ENCODE results near the gene HTR4. TPM values are rescaled to one million over a fixed set of nuclear protein-coding genes. Genes with fewer than 3 reads are reported as not detected.

HTR4 gene
- total and polyA plus RNA-seq, 4 donors = 0.17 to 0.18 TPM; not detected in 2

GRCh38 chr5:148625250-148625649 is 29.1 kb downstream of the HTR4 start:
- Histone ChIP-seq H3K9me3 (ENCODE audit: control insufficient read depth in 4 of 4, insufficient read depth in 3 of 4, low read length in 3 of 4) (no peaks in the 10 kb centered on the region), H3K27me3 (ENCODE audit: control insufficient read depth in 3 of 3, insufficient read depth in 3 of 3, low read length in 2 of 3) (no peaks in the 10 kb centered on the region), H3K4me1 (ENCODE audit: control insufficient read depth in 5 of 5, insufficient read depth in 5 of 5, low read length in 5 of 5) (no peaks in the 10 kb centered on the region), H3K4me3 (no peak overlapping the region), H3K27ac (ENCODE audit: low read depth in 1 of 2, low read length in 1 of 2) (no peak overlapping the region), H3K36me3 (ENCODE audit: control insufficient read depth in 4 of 4, insufficient read depth in 4 of 4, low read length in 4 of 4) (no peaks in the 10 kb centered on the region), H3K9ac (ENCODE audit: insufficient read depth in 1 of 2, low read length in 2 of 2) (no peak overlapping the region)
- ATAC-seq (ENCODE audit: insufficient read depth, low FRiP score) = no peak
- no peak for DNase-seq
- 91 to 93% methylated on average over 2 of the region's 2 CpGs for WGBS, 2 donors
- no peak for TF ChIP-seq CTCF (IDR thresholded peaks at IDR 0.05; ENCODE audit: control extremely low read depth, extremely low read depth)

- Histone ChIP-seq H3K36me3 (ENCODE audit: control insufficient read depth in 4 of 4, insufficient read depth in 4 of 4, low read length in 4 of 4) (no peaks in the 10 kb centered on the region), H3K4me3 (no peak overlapping the region), H3K4me1 (ENCODE audit: control insufficient read depth in 5 of 5, insufficient read depth in 5 of 5, low read length in 5 of 5) (no peaks in the 10 kb centered on the region), H3K27me3 (ENCODE audit: control insufficient read depth in 3 of 3, insufficient read depth in 3 of 3, low read length in 2 of 3) (no peaks in the 10 kb centered on the region), H3K27ac (ENCODE audit: low read depth in 1 of 2, low read length in 1 of 2) (no peak overlapping the region), H3K9me3 (ENCODE audit: control insufficient read depth in 4 of 4, insufficient read depth in 3 of 4, low read length in 3 of 4) (no peaks in the 10 kb centered on the region), H3K9ac (ENCODE audit: insufficient read depth in 1 of 2, low read length in 2 of 2) (no peak overlapping the region)
- no peak for TF ChIP-seq CTCF (IDR thresholded peaks at IDR 0.05; ENCODE audit: control extremely low read depth, extremely low read depth)
- no peak for ATAC-seq (ENCODE audit: insufficient read depth, low FRiP score)
- no peak for DNase-seq
- 73 to 87% methylated on average over 7 of the region's 7 CpGs for WGBS, 2 donors
Measured at GRCh38 chr5:148623741-148624140, 30.6 kb downstream of the HTR4 start.

- no peaks in the 10 kb centered on the region for H3K36me3 ChIP-seq (ENCODE audit: control insufficient read depth in 4 of 4, insufficient read depth in 4 of 4, low read length in 4 of 4)
- WGBS, 2 donors = 83 to 87% methylated on average over 2 of the region's 2 CpGs
- H3K9me3 ChIP-seq (ENCODE audit: control insufficient read depth in 4 of 4, insufficient read depth in 3 of 4, low read length in 3 of 4) = no peaks in the 10 kb centered on the region
- DNase-seq (no peak), ATAC-seq (ENCODE audit: insufficient read depth, low FRiP score) (no peak)
- H3K27ac ChIP-seq (ENCODE audit: low read depth in 1 of 2, low read length in 1 of 2) = no peak overlapping the region
- H3K27me3 ChIP-seq (ENCODE audit: control insufficient read depth in 3 of 3, insufficient read depth in 3 of 3, low read length in 2 of 3) = no peaks in the 10 kb centered on the region
- no peak overlapping the region for H3K4me3 ChIP-seq
- TF ChIP-seq CTCF (IDR thresholded peaks at IDR 0.05; ENCODE audit: control extremely low read depth, extremely low read depth) = no peak
- H3K4me1 ChIP-seq (ENCODE audit: control insufficient read depth in 5 of 5, insufficient read depth in 5 of 5, low read length in 5 of 5) = no peaks in the 10 kb centered on the region
- no peak overlapping the region for H3K9ac ChIP-seq (ENCODE audit: insufficient read depth in 1 of 2, low read length in 2 of 2)
Measured at GRCh38 chr5:148623101-148623500, 31.2 kb downstream of the HTR4 start.

DNA sequence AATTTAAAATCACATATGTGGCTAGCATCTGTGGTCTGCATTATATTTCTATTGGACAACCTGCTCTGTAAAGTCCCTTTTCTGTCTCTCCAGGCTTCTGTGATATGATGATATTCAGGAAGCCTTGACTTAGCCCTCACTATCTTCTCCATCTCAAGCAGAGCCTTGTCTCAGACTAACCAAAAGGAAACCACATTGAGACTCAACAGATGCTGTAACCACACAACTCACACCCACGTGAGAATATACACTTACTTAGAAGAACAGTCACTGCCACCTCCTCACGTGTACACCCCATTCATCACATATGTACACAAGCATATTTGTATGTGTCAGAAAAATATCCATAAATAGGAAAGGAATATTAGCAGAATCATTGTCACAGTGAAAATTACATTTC is 33.6 kb downstream of the HTR4 start:
- ATAC-seq (ENCODE audit: insufficient read depth, low FRiP score) (no peak), DNase-seq (no peak)
- TF ChIP-seq CTCF (IDR thresholded peaks at IDR 0.05; ENCODE audit: control extremely low read depth, extremely low read depth) = no peak
- no peaks in the 10 kb centered on the region for H3K36me3 ChIP-seq (ENCODE audit: control insufficient read depth in 4 of 4, insufficient read depth in 4 of 4, low read length in 4 of 4)
- 15 to 22% methylated on average over 2 of the region's 2 CpGs for WGBS, 2 donors
- no peak overlapping the region for H3K9ac ChIP-seq (ENCODE audit: insufficient read depth in 1 of 2, low read length in 2 of 2)
- H3K27ac ChIP-seq (ENCODE audit: low read depth in 1 of 2, low read length in 1 of 2) = no peak overlapping the region
- H3K4me1 ChIP-seq (ENCODE audit: control insufficient read depth in 5 of 5, insufficient read depth in 5 of 5, low read length in 5 of 5) = no peaks in the 10 kb centered on the region
- no peak overlapping the region for H3K4me3 ChIP-seq
- H3K9me3 ChIP-seq (ENCODE audit: control insufficient read depth in 4 of 4, insufficient read depth in 3 of 4, low read length in 3 of 4) = no peaks in the 10 kb centered on the region
- H3K27me3 ChIP-seq (ENCODE audit: control insufficient read depth in 3 of 3, insufficient read depth in 3 of 3, low read length in 2 of 3) = no peaks in the 10 kb centered on the region
